ELF-1 (cell line): ENCODE results near the gene PSTPIP2.
"Not testable (repeated sequence)": the region's sequence is repeated elsewhere in the genome, so short reads cannot be mapped to it uniquely, and the experiment has no call there.

ENCODE experiments used
- DNase-seq: peaks from one replicate; pipeline ENCODE4 v3.0.0-alpha.2; 2016; ENCODE audit warnings: low read depth, low spot score

Gene PSTPIP2

GRCh38 chr18:45991788-45992187, 80.3 kb downstream of the PSTPIP2 start:
- DNase-seq, result no peak

- no peak for DNase-seq
These were observed 87.4 kb downstream of the PSTPIP2 start for GRCh38 chr18:45984546-45985235.

GRCh38 chr18:45981821-45982220, 90.2 kb downstream of the PSTPIP2 start:
- DNase-seq, result no peak

GRCh38 chr18:45980229-45980628, 91.8 kb downstream of the PSTPIP2 start:
- DNase-seq, result no peak

GRCh38 chr18:45978084-45978483, 94.0 kb downstream of the PSTPIP2 start:
- DNase-seq, result peak; percentile 58

GRCh38 chr18:45976974-45977373, 95.1 kb downstream of the PSTPIP2 start:
- no peak for DNase-seq

GRCh38 chr18:45976566-45976965, 95.5 kb downstream of the PSTPIP2 start:
- no peak for DNase-seq

GRCh38 chr18:45974088-45974536, 97.9 kb downstream of the PSTPIP2 start:
- peak; percentile 29 for DNase-seq

GRCh38 chr18:45967007-45967706, 104.9 kb downstream of the PSTPIP2 start, which contains the start of gene EPG5:
EPG5 (minus strand) TSS chr18:45967329; CDS start chr18:45967239, 90 bp downstream.
- DNase-seq, result peak; percentile 98

GRCh38 chr18:45964913-45965312, 107.1 kb downstream of the PSTPIP2 start:
- not testable (repeated sequence) for DNase-seq

- DNase-seq, result no peak
These were observed 109.2 kb downstream of the PSTPIP2 start for GRCh38 chr18:45962866-45963265.

GRCh38 chr18:45962461-45962860, 109.6 kb downstream of the PSTPIP2 start:
- DNase-seq, result no peak

GRCh38 chr18:45959484-45959883, 112.6 kb downstream of the PSTPIP2 start:
- not testable (repeated sequence) for DNase-seq

- DNase-seq, result no peak
These were observed 113.3 kb downstream of the PSTPIP2 start for GRCh38 chr18:45958730-45959129.

- DNase-seq, result no peak
These were observed 114.0 kb downstream of the PSTPIP2 start for GRCh38 chr18:45958027-45958426.

- no peak for DNase-seq
These were observed 115.0 kb downstream of the PSTPIP2 start for GRCh38 chr18:45957100-45957499.

GRCh38 chr18:45954070-45954934, 117.8 kb downstream of the PSTPIP2 start:
- no peak for DNase-seq

- DNase-seq, result no peak
These were observed 120.9 kb downstream of the PSTPIP2 start for GRCh38 chr18:45951016-45951714.

GRCh38 chr18:45945669-45946068, 126.4 kb downstream of the PSTPIP2 start:
- DNase-seq, result no peak

GRCh38 chr18:45940724-45941123, 131.3 kb downstream of the PSTPIP2 start:
- DNase-seq, result no peak

GRCh38 chr18:45939236-45939635, 132.8 kb downstream of the PSTPIP2 start:
- no peak for DNase-seq
